Measurements from ENCODE around the gene NEU1.
"Not testable (repeated sequence)": the region's sequence is repeated elsewhere in the genome, so short reads cannot be mapped to it uniquely, and the experiment has no call there.

Gene NEU1

DNA sequence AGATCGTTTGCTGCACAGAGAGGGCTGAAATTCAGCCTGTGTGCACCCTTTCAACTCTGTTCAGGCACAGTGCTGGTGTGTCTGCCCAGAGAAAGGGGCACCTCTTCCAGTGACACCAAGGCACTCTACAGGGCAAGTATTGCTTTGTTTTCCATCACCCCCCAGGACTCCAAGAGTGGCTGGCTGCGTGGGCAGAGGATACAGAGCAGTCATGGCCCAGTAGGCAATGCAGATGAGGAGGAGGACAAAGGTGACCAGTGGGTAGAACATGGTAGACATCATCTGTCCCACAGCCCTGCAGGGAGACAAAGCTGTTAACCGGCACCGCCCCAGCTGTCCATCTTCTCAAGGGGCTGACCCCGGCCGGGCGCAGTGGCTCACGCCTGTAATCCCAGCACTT, 6.7 kb upstream of the NEU1 start:
- DNase-seq (ENCODE audit: extremely low read depth, low read depth) = no peak
- TF ChIP-seq, protein P1, sequence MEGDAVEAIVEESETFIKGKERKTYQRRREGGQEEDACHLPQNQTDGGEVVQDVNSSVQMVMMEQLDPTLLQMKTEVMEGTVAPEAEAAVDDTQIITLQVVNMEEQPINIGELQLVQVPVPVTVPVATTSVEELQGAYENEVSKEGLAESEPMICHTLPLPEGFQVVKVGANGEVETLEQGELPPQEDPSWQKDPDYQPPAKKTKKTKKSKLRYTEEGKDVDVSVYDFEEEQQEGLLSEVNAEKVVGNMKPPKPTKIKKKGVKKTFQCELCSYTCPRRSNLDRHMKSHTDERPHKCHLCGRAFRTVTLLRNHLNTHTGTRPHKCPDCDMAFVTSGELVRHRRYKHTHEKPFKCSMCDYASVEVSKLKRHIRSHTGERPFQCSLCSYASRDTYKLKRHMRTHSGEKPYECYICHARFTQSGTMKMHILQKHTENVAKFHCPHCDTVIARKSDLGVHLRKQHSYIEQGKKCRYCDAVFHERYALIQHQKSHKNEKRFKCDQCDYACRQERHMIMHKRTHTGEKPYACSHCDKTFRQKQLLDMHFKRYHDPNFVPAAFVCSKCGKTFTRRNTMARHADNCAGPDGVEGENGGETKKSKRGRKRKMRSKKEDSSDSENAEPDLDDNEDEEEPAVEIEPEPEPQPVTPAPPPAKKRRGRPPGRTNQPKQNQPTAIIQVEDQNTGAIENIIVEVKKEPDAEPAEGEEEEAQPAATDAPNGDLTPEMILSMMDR (IDR thresholded peaks at IDR 0.05; ENCODE audit: low read depth, low read length) = no peak

DNA sequence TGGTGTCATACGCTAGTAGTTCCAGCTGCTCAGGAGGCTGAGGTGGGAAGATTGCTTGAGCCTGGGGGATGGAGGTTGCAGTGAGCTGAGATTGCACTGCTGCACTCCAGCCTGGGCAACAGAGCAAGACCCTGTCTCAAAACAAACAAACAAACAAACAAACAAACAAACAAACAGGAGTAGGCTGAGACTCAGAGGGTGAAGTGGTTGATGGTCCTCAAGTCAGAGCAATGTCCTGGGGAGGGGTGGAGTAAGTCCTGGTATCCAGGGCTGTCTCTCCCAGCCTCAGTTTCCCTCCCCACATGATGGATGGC, 6.0 kb upstream of the NEU1 start:
- not testable (repeated sequence) for DNase-seq (ENCODE audit: extremely low read depth, low read depth)

DNA sequence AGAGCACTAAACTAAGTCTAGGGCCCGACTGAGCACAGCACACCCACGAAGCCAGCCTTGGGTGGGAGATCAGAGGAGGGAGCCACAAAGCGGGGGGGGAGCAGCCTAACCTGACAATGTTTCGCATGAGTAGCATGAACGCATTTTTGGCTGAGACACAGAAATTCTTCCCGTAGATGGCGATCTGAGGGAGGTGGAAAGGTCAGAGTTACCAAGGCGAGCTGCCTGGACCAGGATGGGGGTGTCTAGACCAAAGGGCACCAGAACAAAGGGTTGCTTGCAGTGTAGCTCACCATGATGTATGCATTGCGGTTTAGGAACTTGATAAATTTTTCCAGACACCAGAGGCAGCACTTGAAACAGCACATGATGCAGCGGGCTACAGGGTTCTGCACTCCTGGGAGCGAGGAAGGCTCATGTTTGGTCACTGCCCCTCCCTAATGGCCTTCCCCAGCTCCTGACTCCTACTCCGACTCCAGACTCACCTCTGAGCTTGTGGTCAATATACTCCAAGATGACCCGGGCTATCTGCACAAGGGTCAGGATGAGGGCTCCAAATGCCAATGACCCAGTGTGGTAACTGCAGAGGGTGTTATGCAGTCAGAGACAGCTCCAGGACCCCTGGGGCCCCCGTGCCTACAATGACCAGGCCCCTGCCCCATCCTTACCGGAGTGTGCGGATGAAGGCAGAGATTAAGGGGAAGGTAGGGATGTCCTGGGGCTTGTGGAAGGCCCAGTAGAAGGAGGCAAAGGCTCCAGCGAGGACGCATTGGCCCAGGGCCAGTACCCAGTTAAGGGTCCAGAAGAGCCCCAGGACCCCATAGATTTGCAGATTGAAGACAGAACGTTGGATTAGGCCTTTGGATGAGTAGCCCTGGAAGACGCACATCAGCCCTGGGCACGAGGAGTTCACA, 2.8 kb upstream of the NEU1 start:
- no peak for DNase-seq (ENCODE audit: extremely low read depth, low read depth)
- TF ChIP-seq, protein P1 (IDR thresholded peaks at IDR 0.05; ENCODE audit: low read depth, low read length) = no peak

DNA sequence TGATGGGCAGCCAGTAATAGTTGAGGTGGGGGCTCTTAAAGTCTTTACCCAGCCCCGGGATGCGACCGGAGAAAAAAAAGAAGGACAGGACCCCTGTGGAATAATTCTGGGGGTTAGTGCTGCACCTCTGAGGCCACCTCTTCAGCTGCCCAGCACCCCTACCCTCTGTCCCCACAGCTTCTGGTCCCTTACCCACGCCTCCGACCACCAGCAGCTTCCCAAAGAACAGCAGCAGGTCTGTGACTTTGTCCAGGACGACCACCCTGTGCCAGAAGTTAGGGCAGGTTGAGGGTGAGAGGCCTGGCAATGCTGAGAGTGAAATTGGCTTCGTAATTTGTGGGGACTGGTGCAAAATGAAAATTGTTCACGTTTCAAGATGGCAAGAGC, 2.2 kb upstream of the NEU1 start:
- DNase-seq (ENCODE audit: extremely low read depth, low read depth) = no peak
- TF ChIP-seq, protein P1 (IDR thresholded peaks at IDR 0.05; ENCODE audit: low read depth, low read length) = no peak

DNA sequence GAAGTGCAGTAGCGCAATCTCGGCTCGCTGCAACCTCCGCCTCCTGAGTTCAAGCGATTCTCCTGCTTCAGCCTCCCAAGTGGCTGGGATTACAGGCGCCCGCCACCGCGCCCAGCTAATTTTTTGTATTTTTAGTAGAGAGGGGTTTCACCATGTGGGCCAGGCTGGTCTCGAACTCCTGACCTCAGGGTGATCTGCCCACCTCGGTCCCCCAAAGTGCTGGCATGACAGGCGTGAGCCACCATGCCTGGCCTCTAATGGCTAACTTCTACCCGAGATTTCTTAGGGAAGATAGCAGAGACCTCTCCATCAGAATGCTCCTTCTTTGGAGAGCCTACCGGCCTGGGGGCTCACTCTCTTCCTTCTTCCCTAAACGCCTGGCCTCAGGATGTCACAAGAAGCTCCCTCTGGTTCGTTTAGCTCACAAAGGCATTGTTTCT, 1.5 kb upstream of the NEU1 start:
- not testable (repeated sequence) for DNase-seq (ENCODE audit: extremely low read depth, low read depth)

DNA sequence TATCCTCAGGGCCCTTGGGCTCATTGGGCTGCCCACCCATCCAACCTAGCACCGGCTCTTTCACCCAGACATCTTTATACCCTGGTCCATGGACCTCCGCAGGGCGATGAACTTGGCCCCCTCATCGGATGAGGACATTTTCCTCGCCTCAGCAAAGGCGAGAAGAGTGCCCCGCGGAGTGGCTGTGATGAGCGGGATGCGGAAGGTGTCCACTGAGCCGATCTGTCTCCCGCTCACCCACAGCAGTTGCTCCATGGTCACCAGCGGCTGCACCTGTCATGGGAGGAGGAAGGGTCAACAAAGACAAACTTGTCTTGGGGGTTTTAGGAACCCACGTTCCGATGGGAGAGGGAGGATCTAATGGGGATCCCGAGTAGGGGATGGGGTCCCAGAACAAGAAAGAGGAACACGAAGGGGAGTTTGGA, 690 bp downstream of the NEU1 start:
- TF ChIP-seq, protein P1 (IDR thresholded peaks at IDR 0.05; ENCODE audit: low read depth, low read length) = no peak
- DNase-seq (ENCODE audit: extremely low read depth, low read depth) = no peak

- DNase-seq (ENCODE audit: extremely low read depth, low read depth) = no peak
- TF ChIP-seq, protein P1 (IDR thresholded peaks at IDR 0.05; ENCODE audit: low read depth, low read length) = no peak
Measured at GRCh38 chr6:31861150-31861549, 1.5 kb downstream of the NEU1 start.

DNA sequence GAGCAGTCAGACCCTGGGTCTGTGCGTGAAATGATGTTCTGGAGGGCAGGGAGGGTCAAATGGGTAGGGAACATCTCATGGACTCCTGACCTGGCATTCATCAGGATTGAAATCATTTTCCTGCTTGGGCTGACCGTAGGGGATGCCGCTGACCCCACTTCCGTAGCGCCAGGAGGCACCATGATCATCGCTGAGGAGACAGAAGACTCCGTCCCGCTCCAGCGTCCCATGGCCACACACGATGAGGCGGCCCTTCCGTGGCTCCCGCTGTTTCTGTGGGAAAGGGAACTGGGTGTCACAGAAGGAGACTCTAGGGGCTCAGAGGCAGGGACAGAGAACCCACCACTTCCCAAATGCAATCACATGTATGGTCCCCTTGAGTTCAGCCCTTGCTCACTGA, 2.3 kb downstream of the NEU1 start:
- TF ChIP-seq, protein P1 (IDR thresholded peaks at IDR 0.05; ENCODE audit: low read depth, low read length) = no peak

More for the DNA sequence above, 2.3 kb downstream of the NEU1 start:
- no peak for DNase-seq (ENCODE audit: extremely low read depth, low read depth)

Data from AG09319 (cell line).